ELR (cell line): ENCODE results near the gene CCDC7.
"Not testable (repeated sequence)": the region's sequence is repeated elsewhere in the genome, so short reads cannot be mapped to it uniquely, and the experiment has no call there.

Experiments
- DNase-seq: peaks from one replicate; pipeline ENCODE4 v3.0.0-alpha.2; 2015; ENCODE audit warnings: low read depth

Gene CCDC7

GRCh38 chr10:32445740-32446535, at the start of gene CCDC7:
Gene CCDC7 (plus strand): TSS chr10:32446140. CDS start chr10:32451643, 5,503 bp downstream.
- DNase-seq = peak; percentile 90

GRCh38 chr10:32397163-32397562, 48.8 kb upstream of the CCDC7 start:
- not testable (repeated sequence) for DNase-seq

- not testable (repeated sequence) for DNase-seq
These were observed 46.2 kb upstream of the CCDC7 start for GRCh38 chr10:32399720-32400119.

- no peak for DNase-seq
These were observed 45.0 kb upstream of the CCDC7 start for GRCh38 chr10:32400961-32401360.

- DNase-seq = no peak
These were observed 43.4 kb upstream of the CCDC7 start for GRCh38 chr10:32402499-32402898.

- DNase-seq = no peak
These were observed 42.8 kb upstream of the CCDC7 start for GRCh38 chr10:32403091-32403490.

- no peak for DNase-seq
These were observed 37.2 kb upstream of the CCDC7 start for GRCh38 chr10:32408690-32409089.

GRCh38 chr10:32409741-32410140, 36.2 kb upstream of the CCDC7 start:
- peak; percentile 19 for DNase-seq

- DNase-seq = no peak
These were observed 35.4 kb upstream of the CCDC7 start for GRCh38 chr10:32410569-32410968.

GRCh38 chr10:32411797-32412498, 34.0 kb upstream of the CCDC7 start:
- no peak for DNase-seq

- peak; percentile 5 for DNase-seq
These were observed 33.5 kb upstream of the CCDC7 start for GRCh38 chr10:32412499-32412853.

- peak; percentile 87 for DNase-seq
These were observed 32.4 kb upstream of the CCDC7 start for GRCh38 chr10:32413513-32413912.

GRCh38 chr10:32415361-32415760, 30.6 kb upstream of the CCDC7 start:
- DNase-seq = no peak

GRCh38 chr10:32417911-32418547, 27.9 kb upstream of the CCDC7 start:
- DNase-seq = no peak

- DNase-seq = no peak
These were observed 27.4 kb upstream of the CCDC7 start for GRCh38 chr10:32418572-32418971.

- no peak for DNase-seq
These were observed 26.3 kb upstream of the CCDC7 start for GRCh38 chr10:32419615-32420014.

- no peak for DNase-seq
These were observed 19.8 kb upstream of the CCDC7 start for GRCh38 chr10:32426186-32426585.

- no peak for DNase-seq
These were observed 12.4 kb upstream of the CCDC7 start for GRCh38 chr10:32433542-32433941.

- no peak for DNase-seq
These were observed 9.7 kb upstream of the CCDC7 start for GRCh38 chr10:32436215-32436614.

GRCh38 chr10:32437334-32437733, 8.6 kb upstream of the CCDC7 start:
- no peak for DNase-seq

- peak; percentile 17 for DNase-seq
These were observed 904 bp upstream of the CCDC7 start for GRCh38 chr10:32445036-32445435.

- DNase-seq = peak; percentile 15
These were observed 831 bp downstream of the CCDC7 start for GRCh38 chr10:32446536-32447406.
